T1000 (cell line): Measurements from ENCODE around the gene FNDC3B.

Source experiments
- DNase-seq: peaks from one replicate; lab custom pipeline; 2025; ENCODE audit warnings: mixed read lengths; lab: John Stamatoyannopoulos, UW

Gene FNDC3B

DNA sequence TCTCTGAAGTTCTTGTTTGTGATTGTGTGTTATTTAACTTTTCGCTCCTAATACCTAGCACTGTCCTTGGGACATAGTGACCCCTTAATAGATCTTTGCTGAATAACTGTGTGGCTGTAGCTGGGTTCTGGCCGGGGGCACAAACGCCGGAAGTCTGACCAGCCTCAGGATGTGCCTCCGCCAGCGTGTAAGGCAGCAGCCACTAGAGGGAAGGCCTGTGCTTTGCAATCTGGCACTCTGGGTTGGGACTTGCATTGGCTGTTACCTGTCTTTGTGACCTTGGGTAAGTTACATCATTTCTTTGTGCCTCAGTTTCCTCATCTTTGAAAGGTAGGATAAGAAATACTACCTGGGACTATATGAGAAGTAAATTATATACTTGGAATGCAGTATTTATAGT lies 250.2 kb downstream of the FNDC3B start:
- DNase-seq, result no peak

GRCh38 chr3:172290457-172290856 lies 251.1 kb downstream of the FNDC3B start:
- DNase-seq, result no peak

GRCh38 chr3:172291650-172292049 lies 252.3 kb downstream of the FNDC3B start:
- DNase-seq, result no peak

DNA sequence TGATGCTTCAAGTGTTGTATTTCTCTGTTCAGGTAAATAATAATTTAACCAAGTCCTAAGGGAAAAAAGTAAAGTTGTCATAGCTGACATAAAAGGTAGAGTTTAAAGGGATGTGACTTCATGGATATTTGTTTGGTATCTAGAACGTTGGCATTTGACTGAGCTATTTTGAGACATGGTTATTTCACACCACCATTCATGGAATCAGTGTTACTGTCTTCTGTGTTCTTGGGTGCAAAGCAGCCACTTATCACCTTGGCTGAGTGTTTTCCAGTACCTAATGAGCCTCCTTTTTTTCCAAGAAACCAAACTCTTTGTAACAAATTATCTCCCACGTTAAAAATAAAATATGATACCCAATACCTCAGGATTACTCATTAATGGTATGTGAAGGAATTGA lies 253.0 kb downstream of the FNDC3B start:
- no peak for DNase-seq

DNA sequence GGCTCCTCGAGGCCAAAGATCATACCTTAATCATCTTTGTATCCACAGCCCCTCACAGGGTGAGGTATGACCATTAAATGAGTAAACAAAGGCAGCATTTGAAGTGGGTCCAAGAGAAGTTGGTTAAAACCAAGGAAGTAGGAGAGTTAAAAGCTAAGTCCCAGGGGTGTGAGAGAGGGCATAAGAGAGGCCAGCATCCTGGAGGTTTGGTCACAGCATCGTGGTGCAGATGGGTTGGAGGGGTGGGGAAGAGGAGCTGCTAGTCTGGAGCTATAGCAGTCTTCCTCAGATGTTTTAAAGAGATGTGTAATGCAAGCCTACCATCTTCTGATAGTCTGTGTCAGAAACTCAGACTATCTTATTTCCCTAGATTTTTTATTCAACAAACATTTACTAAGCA lies 253.7 kb downstream of the FNDC3B start:
- no peak for DNase-seq

GRCh38 chr3:172294223-172294806 lies 254.9 kb downstream of the FNDC3B start:
- no peak for DNase-seq

DNA sequence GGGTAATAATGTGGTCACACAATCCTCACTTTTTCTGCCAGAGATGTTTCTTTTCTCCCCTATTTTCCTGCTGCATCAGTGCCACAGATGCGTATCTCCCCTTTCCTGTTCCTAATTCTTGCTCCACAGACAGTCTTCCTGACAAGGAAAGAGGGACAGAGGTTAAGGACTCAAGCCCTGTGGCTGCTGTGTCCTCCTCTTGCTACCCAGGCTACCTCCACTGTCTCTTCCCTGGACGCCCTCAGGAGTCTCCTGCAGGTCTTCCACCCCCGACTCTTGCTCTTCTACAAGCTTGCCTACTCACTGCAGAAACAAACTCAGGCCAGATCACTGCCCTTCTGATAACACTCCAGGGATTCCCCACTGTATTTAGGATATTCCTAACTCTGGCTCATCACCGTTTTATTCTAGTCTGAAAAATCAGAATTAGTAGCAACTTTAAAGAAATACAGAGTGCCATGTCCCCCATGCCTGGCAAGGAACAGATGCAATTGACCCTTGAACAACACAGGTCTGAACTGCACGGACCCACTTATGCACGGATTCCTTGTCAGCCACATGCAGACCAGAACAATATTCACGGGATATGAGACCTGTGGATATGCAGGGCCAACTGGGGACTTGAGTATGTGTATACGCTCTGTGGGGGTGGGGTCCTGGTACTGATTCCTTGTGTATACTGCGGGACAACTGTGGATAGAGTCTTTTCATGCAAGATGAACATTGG lies 257.0 kb downstream of the FNDC3B start:
- no peak for DNase-seq

DNA sequence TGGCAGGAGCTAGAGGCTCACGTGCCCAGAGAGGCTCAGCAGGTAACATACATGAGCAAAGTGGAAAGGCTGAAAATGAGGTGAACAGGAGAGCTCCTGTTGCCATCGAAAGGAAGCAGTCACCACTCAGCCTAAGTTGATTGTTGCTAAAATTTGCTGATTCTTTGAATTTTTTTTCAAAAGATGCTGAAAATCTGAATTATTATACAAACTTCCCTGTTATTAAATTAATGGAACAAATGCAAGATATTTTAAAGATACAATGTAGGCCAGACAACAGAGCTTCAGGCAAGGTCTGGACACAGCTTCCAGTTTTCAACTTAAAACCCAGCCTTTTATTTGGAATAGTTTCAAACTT lies 257.6 kb downstream of the FNDC3B start:
- no peak for DNase-seq

- no peak for DNase-seq
Measured at GRCh38 chr3:172298247-172298646, 258.9 kb downstream of the FNDC3B start.

DNA sequence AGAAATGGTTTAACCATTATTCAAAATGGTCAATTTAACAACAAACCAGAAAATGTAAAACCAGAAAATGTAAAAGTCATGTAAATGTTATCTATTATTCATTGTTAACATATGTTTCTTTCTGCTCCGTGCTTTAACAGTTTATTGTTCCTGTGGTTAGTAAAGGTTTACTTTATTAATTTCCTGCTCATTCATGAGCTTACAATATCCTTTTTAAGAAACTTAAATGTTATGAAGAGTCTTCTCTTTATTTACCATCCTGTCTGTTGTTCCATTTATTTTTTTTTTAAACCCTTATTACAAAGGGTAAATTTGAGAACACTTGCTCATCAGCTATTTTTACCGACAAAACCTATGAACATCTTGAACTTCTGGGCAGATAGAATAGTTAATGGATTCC lies 260.8 kb downstream of the FNDC3B start:
- no peak for DNase-seq

DNA sequence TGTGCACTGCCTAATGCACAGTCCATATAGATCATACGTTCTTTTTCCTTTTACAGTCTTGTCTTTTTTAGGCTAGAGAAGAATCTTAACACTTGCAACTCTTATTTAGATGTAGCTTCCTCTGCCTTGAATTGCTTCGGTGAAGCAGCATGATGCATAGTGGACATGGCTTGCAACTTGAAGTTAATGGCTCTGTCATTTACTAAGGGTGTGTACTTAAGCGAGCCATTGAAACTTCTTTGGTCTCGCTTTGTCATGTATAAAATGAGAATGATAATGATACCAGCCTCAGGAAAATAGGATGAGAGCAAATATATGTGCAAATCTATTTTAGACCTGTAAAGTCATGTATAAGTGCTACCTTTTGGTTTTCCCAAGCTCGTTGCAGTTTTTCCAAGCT lies 261.5 kb downstream of the FNDC3B start:
- no peak for DNase-seq

GRCh38 chr3:172302203-172302602 lies 262.8 kb downstream of the FNDC3B start:
- no peak for DNase-seq

DNA sequence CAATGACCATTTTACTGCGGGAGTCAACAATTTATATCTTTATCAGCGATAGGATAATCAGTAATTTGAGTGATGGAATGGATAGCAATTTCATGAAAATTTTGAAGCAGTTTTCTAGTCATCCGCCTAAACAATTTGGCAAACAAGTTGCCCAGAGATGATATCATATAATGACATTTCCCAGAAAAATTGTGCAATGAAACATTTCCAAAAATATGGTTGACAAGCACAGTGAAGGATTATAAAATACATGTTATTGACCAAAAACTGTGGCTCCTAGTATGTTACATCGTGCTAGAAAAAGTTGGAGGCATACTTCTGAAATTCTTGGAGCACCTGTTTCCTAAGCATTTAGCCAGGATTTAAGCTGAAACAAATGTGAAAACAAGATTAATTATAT lies 263.8 kb downstream of the FNDC3B start:
- no peak for DNase-seq

DNA sequence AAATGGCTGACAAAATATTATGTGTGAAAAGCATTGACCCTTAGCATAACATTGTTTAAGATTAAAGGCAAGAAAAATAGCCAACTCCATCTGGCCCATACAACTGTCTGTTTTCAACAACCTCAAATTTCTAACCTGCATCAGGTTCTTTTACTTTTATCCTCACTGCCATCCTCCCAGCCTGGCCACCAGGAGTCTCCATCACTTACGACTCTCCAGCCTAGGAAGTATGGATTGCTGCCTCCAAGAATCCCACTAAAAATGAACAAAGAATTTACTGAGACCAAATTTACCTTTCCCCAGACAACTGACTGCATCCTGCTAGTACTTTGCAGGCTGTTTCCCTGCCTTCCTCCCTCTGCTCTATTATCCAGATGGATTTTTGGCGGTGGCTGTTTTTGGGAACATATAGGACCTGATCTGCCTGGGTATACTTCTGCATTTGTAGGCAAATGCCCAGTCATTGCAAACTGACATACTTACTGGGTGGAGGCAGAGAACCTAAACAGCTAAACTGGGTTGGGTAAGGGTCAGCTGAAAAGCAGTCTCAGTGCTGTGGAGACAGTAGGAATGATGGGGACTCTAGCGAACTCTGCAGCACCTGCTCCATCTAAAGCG lies 264.7 kb downstream of the FNDC3B start:
- DNase-seq, result no peak

GRCh38 chr3:172305552-172305951 lies 266.2 kb downstream of the FNDC3B start:
- DNase-seq, result no peak

DNA sequence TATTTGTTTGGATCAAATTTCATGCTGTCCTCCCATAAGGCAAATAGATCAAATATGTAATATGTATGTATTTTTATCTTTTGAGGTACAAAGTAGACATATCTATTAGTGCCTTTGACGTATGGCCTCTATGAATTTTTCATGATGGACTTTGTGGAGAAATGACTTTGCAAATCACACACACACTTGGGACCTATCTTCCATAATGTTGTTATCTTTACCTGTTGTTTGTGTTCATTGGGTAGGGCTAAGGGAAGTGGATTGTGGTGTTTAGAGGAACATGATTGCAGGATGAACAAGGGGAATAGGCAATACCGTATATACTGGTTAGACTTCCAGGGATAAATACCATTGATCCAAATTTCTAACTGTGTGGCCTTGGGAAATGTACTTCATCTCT lies 266.6 kb downstream of the FNDC3B start:
- DNase-seq, result no peak

DNA sequence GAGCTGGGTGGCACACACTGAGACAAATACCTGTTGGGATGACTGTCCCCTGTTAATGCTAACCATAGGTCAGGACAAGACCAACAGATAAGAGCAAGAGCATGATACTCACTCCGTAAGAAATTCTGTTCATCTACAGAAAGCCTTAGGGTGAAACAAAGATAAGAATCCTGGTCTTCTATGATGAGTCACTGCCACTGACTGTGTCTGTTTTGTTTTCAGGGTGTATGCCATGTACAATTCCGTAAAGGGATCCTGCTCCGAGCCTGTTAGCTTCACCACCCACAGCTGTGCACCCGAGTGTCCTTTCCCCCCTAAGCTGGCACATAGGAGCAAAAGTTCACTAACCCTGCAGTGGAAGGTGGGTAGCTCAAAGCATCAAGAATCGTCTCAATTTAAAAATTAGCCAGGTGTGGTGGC lies 267.8 kb downstream of the FNDC3B start:
- no peak for DNase-seq

GRCh38 chr3:172309059-172309458 lies 269.7 kb downstream of the FNDC3B start:
- no peak for DNase-seq

- DNase-seq, result no peak
Measured at GRCh38 chr3:172309741-172310427, 270.5 kb downstream of the FNDC3B start.

DNA sequence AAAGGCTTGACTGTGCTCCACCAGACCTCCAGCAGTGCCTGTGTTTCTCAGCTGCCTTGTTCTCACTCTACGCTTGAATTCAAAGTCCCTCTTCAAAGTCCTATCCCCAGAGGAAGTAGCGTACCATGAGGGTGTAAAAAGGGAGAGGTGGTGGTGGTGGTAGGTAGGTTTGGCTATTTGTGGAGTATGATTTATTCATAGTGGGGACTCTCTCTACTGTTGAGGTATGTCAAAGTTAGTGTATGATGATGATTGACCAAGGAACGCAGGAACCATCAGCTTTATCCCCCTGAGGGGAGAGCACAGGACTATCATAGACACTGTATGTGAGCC lies 271.0 kb downstream of the FNDC3B start:
- DNase-seq, result no peak

DNA sequence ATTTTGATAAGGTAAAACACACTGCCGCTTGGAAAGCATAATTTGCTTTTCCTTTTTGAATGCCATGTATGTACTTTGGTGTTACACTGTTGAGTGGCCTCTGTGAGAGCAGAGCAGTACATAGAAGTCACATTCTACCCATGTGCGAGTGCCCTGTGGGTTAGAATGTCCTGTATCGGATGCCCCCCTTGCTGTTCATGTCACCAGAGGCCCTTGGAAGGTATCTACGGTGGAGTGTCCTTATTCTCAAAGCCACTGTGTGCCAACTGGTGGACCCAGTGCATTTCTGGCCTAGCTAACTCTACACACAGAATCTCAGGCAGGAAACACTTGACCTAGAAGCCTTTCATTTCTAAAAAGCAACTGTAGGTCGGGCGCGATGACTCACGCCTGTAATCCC lies 271.8 kb downstream of the FNDC3B start:
- DNase-seq, result no peak

DNA sequence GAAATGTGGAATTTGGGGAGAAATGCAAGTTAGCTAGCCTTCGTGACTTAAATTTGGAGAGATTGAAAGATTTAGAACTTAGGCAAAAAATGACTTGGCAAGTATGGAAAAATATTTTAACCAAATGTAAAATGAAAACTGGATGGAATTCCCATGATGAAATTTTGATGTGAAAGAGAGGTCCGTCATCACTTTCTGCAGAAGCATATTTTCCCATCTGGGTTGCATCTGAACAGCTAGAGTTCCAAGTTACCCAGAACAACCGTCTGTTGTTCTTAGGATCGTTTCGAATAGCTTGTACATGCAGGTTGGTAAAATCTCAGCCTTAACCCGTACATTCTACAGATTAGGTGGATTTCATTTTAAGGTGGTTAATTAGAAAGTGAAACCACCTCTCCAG lies 272.6 kb downstream of the FNDC3B start:
- DNase-seq, result no peak

DNA sequence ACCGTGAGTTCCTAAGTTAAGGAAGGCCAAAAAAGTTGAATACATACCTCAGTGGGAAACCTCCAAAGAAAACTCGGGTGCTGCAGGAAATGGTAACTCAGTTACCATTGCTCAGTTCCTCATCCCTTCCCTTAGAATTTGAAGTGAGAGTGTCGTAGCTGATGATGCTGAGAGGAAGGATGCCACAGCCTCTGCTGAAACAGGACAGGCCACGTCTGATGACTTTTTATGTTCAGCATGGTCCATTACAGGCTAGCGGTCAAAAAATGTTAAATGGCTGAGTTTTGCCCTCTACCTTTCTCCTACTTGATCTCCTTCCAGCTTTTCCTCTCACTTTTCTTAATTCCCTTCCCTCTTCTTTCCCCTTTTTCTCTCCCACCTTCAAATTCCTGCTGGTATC lies 273.3 kb downstream of the FNDC3B start:
- DNase-seq, result no peak
